ENCODE measurements around the gene CTPS1. TPM values are rescaled to one million over a fixed set of nuclear protein-coding genes. Genes with fewer than 3 reads are reported as not detected.

Gene CTPS1
- total RNA-seq, 1 donor from 2014 or later: 21.7 TPM

GRCh38 chr1:41033272-41033671 is 53.8 kb downstream of the CTPS1 start:
- Histone ChIP-seq H3K27me3 (no peaks in the 10 kb centered on the region), H3K4me1 (no peaks in the 10 kb centered on the region), H3K27ac (no peak overlapping the region), H3K4me3 (no peak overlapping the region), H3K9me3 (no peaks in the 10 kb centered on the region), H3K36me3 (peaks cover 47% of the 10 kb centered on the region)
- DNase-seq (no peak), ATAC-seq (no peak)
- intact Hi-C loops (cut with DNase I): no loop called here
- TF ChIP-seq CTCF (IDR thresholded peaks at IDR 0.05): no peak

DNA sequence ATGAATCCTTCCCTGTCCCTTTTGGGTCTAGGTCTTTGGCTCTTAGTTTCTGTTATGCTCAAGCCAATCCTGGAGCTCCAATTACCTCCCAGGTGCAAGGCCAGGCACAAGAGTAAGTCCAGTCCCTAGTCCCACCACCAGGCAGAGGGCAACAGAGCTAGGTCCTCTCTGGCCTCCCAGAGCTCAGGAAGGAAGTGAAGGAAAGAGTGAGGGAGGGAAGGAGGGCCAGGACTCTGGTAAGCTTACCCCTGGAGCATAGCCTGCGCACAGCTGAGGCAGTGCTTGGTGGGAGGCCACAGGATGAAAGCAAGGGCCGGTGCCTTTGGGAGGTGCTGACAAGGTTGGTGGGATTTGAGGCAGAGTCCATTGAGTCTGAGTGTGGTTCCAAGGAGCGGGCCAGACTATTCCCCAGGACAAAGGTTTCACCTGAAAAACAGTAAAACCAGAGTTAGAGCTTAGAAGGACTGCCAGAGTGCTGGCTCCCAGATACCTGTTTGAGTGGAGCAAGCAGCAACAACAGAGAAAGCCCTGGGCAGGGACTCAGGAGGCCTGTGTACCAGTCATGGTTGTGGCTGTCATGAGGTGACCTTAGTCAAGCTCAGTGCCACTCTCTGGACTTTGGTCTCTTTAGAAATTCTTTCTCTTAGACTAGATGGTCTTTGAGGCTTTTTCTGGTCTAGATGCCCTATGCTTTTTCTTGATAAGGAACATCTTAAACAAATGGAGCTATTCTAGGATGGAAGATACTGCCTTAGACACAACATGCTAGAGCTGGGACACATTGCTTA is 57.8 kb downstream of the CTPS1 start:
- no peaks in the 10 kb centered on the region for H3K27me3 ChIP-seq
- DNase-seq: no peak
- no peaks in the 10 kb centered on the region for H3K4me1 ChIP-seq
- no peak overlapping the region for H3K4me3 ChIP-seq
- no peaks in the 10 kb centered on the region for H3K9me3 ChIP-seq
- no peak overlapping the region for H3K27ac ChIP-seq
- TF ChIP-seq CTCF (IDR thresholded peaks at IDR 0.05): no peak
- intact Hi-C loops (cut with DNase I): no loop called here
- ATAC-seq: no peak
- H3K36me3 ChIP-seq: peaks cover 35% of the 10 kb centered on the region

GRCh38 chr1:41038110-41038509 is 58.6 kb downstream of the CTPS1 start:
- Histone ChIP-seq H3K4me3 (no peak overlapping the region), H3K9me3 (no peaks in the 10 kb centered on the region), H3K36me3 (peaks cover 31% of the 10 kb centered on the region), H3K27me3 (no peaks in the 10 kb centered on the region), H3K27ac (no peak overlapping the region), H3K4me1 (no peaks in the 10 kb centered on the region)
- no peak for TF ChIP-seq CTCF (IDR thresholded peaks at IDR 0.05)
- no peak for DNase-seq
- intact Hi-C loops (cut with DNase I): no loop called here
- no peak for ATAC-seq

GRCh38 chr1:41041614-41042270 is 62.2 kb downstream of the CTPS1 start:
- intact Hi-C loops (cut with DNase I): no loop called here
- Histone ChIP-seq H3K4me3 (no peak overlapping the region), H3K36me3 (peaks cover 20% of the 10 kb centered on the region), H3K27me3 (no peaks in the 10 kb centered on the region), H3K27ac (no peak overlapping the region), H3K4me1 (peaks cover 23% of the 10 kb centered on the region), H3K9me3 (no peaks in the 10 kb centered on the region)
- no peak for TF ChIP-seq CTCF (IDR thresholded peaks at IDR 0.05)
- no peak for DNase-seq
- no peak for ATAC-seq

DNA sequence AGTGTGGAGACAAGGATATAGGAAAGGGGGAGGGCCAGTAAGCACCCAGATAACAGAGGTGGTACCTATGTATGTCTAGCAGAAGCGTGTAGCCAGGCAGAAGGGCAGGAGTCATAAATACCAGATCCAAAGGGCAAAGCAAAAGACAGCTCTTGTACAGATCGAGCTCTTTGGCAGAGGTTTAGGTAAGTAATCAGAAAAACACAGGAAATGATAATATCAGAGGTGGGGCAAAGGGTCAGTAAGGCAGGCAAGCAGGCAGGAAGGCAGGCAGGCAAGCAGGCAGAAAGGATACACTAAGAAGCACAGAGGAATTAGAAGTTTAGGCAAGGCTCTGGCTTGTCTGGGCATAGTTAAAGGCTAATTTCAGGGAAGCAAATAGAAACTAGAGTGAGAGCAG is 64.7 kb downstream of the CTPS1 start:
- ATAC-seq: no peak
- no peak overlapping the region for H3K27ac ChIP-seq
- intact Hi-C loops (cut with DNase I): no loop called here

More for the DNA sequence above, 64.7 kb downstream of the CTPS1 start:
- Histone ChIP-seq H3K36me3 (peaks cover 15% of the 10 kb centered on the region), H3K4me1 (peaks cover 26% of the 10 kb centered on the region), H3K4me3 (no peak overlapping the region), H3K27me3 (no peaks in the 10 kb centered on the region), H3K9me3 (no peaks in the 10 kb centered on the region)
- no peak for DNase-seq
- TF ChIP-seq CTCF (IDR thresholded peaks at IDR 0.05): no peak
